Kidney (tissue), 14 donors: ENCODE data around the gene NTF3. TPM values are rescaled to one million over a fixed set of nuclear protein-coding genes. Genes with fewer than 3 reads are reported as not detected.

Source experiments
- DNase-seq, 5 donors: peaks; one replicate each; pipeline ENCODE4 v3.0.0-alpha.2; 2013 to 2020
- FAIRE-seq: peaks from 2 replicates; lab custom pipeline; 2012; peaks lifted over from hg19 to GRCh38; lab: Jason Lieb, UNC
- H3K27ac ChIP-seq, 2 donors: one replicate each; pipeline ENCODE4 v1.7.0; 2013; ENCODE audit warnings: low read depth in 2 of 2, low read length in 2 of 2, inconsistent platforms in 1 of 2
- H3K27me3 ChIP-seq: one replicate; pipeline ENCODE4 v1.7.1; 2013; ENCODE audit warnings: low read length, inconsistent platforms; ENCODE audit not compliant: control insufficient read depth, insufficient read depth
- H3K36me3 ChIP-seq, 3 donors: one replicate each; pipeline versions ENCODE4 v1.7.0 to v1.7.1; 2013; ENCODE audit warnings: low read length in 3 of 3, control low read depth in 1 of 3, inconsistent platforms in 1 of 3; ENCODE audit not compliant: insufficient read depth in 3 of 3, control insufficient read depth in 2 of 3
- H3K4me1 ChIP-seq, 3 donors: one replicate each; pipeline versions ENCODE4 v1.7.0 to v1.7.1; 2013; ENCODE audit warnings: low read length in 3 of 3, inconsistent platforms in 1 of 3, low read depth in 1 of 3; ENCODE audit not compliant: control insufficient read depth in 2 of 3, insufficient read depth in 2 of 3
- H3K4me3 ChIP-seq, 3 donors: one replicate each; pipeline versions ENCODE4 v1.7.0 to v1.8.1; 2013; ENCODE audit warnings: low read length in 3 of 3, control low read depth in 1 of 3, inconsistent platforms in 1 of 3
- H3K9ac ChIP-seq, 3 donors: one replicate each; pipeline versions ENCODE4 v1.7.0 to v1.7.1; 2013; ENCODE audit warnings: low read length in 3 of 3, control low read depth in 1 of 3, inconsistent platforms in 1 of 3
- H3K9me3 ChIP-seq, 3 donors: one replicate each; pipeline versions ENCODE4 v1.7.0 to v1.7.1; 2013; ENCODE audit warnings: low read length in 3 of 3, control low read depth in 1 of 3, inconsistent platforms in 1 of 3; ENCODE audit not compliant: control insufficient read depth in 2 of 3, insufficient read depth in 1 of 3
- intact Hi-C: fragments of 100-400 bp; cut with DNase I; formaldehyde crosslinking; loops from one replicate; pipeline ENCODE4 v1.11.1; 2022
- polyA plus RNA-seq: library from polyadenylated mRNA; stranded (reverse); fragments of 350-450 nt; fragmentation: Illumina TruSeq; extraction: RNeasy Lipid Tissue Mini Kit (QIAGEN cat#74804); gene quantifications from one replicate; pipeline ENCODE4 v1.2.3, GENCODE V29; 2014; ENCODE audit warnings: low read depth, low replicate concordance; ENCODE audit not compliant: insufficient read depth
- total RNA-seq: library from RNA; stranded (reverse); fragmentation: NEBNext Ultra II Directional; extraction: Animal tissue kit (Norgen Biotek cat#: 25700); gene quantifications from one replicate; pipeline ENCODE4 v1.2.1, GENCODE V29; 2021
- TF ChIP-seq, protein P1 (sequence below): IDR thresholded peaks from 3 replicates; pipeline ENCODE4 v1.5.1; 2012; ENCODE audit warnings: mild to moderate bottlenecking, moderate library complexity, borderline replicate concordance; ENCODE audit not compliant: insufficient read depth; ENCODE audit errors: extremely low read depth
- donor health status: control.
- donor health status: control.
- donor health status: control.
- donor health status: control.
- donor health status: control.
- donor health status: DM: yes; HTN: yes; CAD: no.
- donor health status: Normal renal cell carcinoma (clear cell type).

NTF3 gene
- total and polyA plus RNA-seq, 2 donors from 2014 or later: 2.9 to 3.5 TPM

DNA sequence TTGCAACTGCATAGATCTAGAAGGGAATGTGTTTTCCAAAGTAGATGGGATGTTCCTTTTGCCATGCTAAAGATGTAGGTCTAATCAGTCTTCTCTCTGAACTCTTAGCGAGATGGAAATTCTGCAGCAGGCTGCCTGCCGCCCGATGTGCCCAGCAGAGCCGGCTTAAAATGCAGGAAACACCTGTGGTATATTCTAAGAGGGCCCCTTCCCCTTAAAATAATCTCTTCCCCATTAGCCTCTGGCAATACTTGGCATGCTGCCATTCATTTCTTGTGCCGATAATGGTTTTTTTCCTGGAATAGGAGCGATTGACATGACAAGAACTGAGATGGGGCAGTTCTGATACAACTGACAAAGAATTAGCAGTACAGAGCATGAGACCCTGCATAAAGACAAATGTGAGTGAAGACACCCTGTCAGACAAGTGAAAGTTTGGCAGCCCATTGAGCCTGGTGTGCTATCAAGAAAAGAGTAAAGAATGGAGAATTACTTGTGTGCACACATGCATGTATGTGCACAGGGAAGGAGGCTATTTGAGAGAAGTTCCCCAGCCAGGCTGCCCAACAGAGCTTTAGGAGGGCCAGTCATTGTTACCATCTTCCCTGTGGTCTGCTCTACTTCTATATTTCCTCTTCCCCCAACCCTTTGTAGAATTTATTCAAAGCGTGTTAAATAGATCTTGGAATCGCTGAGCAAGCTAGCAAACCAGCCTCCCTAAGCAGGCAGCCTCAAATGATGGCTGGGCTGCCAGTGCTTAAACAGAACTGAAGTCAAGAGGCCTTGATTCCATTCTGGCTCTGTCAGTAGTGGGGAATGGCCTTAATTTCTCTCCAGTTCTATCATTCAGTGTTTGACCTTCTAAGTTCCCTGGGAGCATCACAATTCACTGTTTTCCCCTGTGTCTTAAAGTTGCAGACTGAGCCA, 29.6 kb upstream of the NTF3 start:
- Histone ChIP-seq H3K4me1 (no peaks in the 10 kb centered on the region), H3K4me3 (no peak overlapping the region), H3K27me3 (no peaks in the 10 kb centered on the region), H3K27ac (no peak overlapping the region), H3K36me3 (no peaks in the 10 kb centered on the region), H3K9ac (no peak overlapping the region), H3K9me3 (no peaks in the 10 kb centered on the region)
- no peak for DNase-seq
- TF ChIP-seq, protein P1, sequence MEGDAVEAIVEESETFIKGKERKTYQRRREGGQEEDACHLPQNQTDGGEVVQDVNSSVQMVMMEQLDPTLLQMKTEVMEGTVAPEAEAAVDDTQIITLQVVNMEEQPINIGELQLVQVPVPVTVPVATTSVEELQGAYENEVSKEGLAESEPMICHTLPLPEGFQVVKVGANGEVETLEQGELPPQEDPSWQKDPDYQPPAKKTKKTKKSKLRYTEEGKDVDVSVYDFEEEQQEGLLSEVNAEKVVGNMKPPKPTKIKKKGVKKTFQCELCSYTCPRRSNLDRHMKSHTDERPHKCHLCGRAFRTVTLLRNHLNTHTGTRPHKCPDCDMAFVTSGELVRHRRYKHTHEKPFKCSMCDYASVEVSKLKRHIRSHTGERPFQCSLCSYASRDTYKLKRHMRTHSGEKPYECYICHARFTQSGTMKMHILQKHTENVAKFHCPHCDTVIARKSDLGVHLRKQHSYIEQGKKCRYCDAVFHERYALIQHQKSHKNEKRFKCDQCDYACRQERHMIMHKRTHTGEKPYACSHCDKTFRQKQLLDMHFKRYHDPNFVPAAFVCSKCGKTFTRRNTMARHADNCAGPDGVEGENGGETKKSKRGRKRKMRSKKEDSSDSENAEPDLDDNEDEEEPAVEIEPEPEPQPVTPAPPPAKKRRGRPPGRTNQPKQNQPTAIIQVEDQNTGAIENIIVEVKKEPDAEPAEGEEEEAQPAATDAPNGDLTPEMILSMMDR: no peak
- no peak for FAIRE-seq
- intact Hi-C loops: no loop called here

DNA sequence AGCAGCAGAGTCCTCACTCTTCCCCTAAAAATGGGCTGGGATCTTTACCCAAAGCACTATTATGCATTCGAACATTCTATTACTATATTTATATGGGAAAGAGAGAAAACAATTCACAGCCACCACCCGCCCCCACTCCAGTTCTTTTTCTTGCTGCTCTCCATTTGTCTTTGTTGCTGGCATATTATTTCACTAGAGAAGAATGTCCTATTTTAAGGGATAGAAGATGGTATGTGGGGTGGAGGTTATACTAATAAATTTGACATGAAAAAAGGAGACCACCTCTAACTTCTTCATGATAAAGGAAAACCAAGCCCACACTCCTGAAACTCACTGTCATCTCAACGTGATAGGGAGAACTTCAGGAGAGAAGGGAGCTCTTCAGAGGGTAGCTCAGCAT, 28.5 kb upstream of the NTF3 start:
- Histone ChIP-seq H3K9me3 (no peaks in the 10 kb centered on the region), H3K27ac (no peak overlapping the region), H3K4me3 (no peak overlapping the region), H3K36me3 (no peaks in the 10 kb centered on the region), H3K4me1 (no peaks in the 10 kb centered on the region), H3K27me3 (no peaks in the 10 kb centered on the region), H3K9ac (no peak overlapping the region)
- intact Hi-C loops: no loop called here
- TF ChIP-seq, protein P1: no peak
- DNase-seq (no peak), FAIRE-seq (no peak)

DNA sequence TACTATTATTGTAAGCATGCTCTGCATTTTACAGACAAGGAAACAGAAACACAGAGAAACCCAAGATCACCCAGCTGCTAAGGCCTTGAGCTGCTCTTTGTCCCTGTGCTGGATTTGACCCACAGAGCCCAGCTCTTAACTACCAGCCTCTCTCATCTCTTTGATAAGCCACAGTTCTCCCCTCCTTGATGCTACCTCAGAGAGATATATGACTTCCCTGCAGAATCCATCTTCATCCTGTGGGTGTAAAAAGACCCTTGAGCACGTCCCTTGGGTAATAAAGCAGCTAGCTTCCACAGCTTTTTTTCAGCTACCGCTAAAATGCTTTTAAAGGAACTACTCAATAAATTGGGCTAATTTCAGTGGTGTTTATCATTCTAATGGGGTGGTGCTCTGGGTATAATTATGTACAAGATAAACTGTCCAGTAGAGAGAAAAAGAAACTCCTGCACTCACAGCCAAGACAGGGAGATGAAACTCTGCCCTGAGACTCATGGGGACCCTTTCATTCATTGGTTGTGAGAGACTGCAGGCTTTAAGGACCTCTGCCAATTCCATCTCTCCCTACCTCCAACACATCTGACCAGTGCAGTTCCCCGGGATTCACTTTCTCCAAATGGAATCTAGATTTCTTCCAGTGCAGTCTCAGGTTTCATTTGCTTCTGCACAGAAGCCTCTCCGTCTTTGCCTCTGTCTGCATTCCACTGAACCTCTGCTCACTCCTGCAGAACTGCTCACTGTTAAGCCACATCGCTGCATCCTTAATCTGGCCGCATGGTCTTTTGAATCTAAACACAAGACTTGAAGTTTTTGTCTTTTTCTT, 24.7 kb upstream of the NTF3 start:
- FAIRE-seq (no peak), DNase-seq (peak in 4 of 5 donors; percentile 35 to 84 (median 68))

More for the DNA sequence above, 24.7 kb upstream of the NTF3 start:
- peaks cover 0 to 2% (median 0%) of the 10 kb centered on the region in 3 donors for H3K9me3 ChIP-seq
- H3K27me3 ChIP-seq: no peaks in the 10 kb centered on the region
- no peak overlapping the region for H3K4me3 ChIP-seq
- H3K4me1 ChIP-seq: no peaks in the 10 kb centered on the region
- no peak overlapping the region for H3K27ac ChIP-seq
- no peak overlapping the region for H3K9ac ChIP-seq
- intact Hi-C loops: no loop called here
- TF ChIP-seq, protein P1: no peak
- H3K36me3 ChIP-seq: no peaks in the 10 kb centered on the region
